Psoas muscle (tissue), 8 donors: ENCODE results near the gene PLXDC2. TPM values are rescaled to one million over a fixed set of nuclear protein-coding genes. Genes with fewer than 3 reads are reported as not detected.

Source experiments
- ATAC-seq, 4 donors: fragments of 200-7000 bp; cut with Tn5 transposase; one replicate each; pipeline ENCODE4 v1.9.1; 2020; ENCODE audit warnings: moderate library complexity in 3 of 4, mild to moderate bottlenecking in 2 of 4
- DNase-seq, 2 donors: peaks; one replicate each; pipeline ENCODE4 v3.0.0-alpha.2; 2020
- H3K27ac ChIP-seq: fragments of 200-600 bp; one replicate; pipeline ENCODE4 v1.8.0; 2022
- H3K27me3 ChIP-seq, 3 donors: fragments of 200-600 bp in 1 of 3; one replicate each; pipeline versions ENCODE4 v1.6.1 to v1.8.0; 2013 to 2022; ENCODE audit warnings: low read length in 2 of 3, mild to moderate bottlenecking in 2 of 3, moderate library complexity in 1 of 3; ENCODE audit not compliant: insufficient read depth in 3 of 3
- H3K36me3 ChIP-seq, 2 donors: fragments of 200-600 bp in 1 of 2; one replicate each; pipeline versions ENCODE4 v1.6.1 to v1.8.0; 2013 to 2022; ENCODE audit warnings: low read depth in 1 of 2, mild to moderate bottlenecking in 1 of 2, moderate library complexity in 1 of 2; ENCODE audit not compliant: insufficient read depth in 1 of 2
- H3K4me1 ChIP-seq: fragments of 200-600 bp; one replicate; pipeline ENCODE4 v1.8.0; 2022
- H3K4me3 ChIP-seq: fragments of 200-600 bp; one replicate; pipeline ENCODE4 v1.8.0; 2022; ENCODE audit warnings: mild to moderate bottlenecking
- H3K9me3 ChIP-seq: fragments of 200-600 bp; one replicate; pipeline ENCODE4 v1.8.0; 2022
- CTCF ChIP-seq: fragments of 200-600 bp; IDR thresholded peaks from one replicate; pipeline ENCODE4 v1.8.0; 2022; ENCODE audit warnings: antibody characterized with exemption
- WGBS, 3 donors: extraction: QIAGEN DNeasy Blood & Tissue Kit; methylation state at CpG; one replicate each; pipeline versions ENCODE4 v1.1.6 to v1.1.7; 2013; 5-methylcytosine and 5-hydroxymethylcytosine counted together
- intact Hi-C, 2 donors: fragments of 100-400 bp; cut with DNase I; formaldehyde crosslinking; loops; one replicate each; pipeline versions ENCODE4 v1.11.0 to v1.14.2; 2022
- polyA plus RNA-seq, 3 donors: library from polyadenylated mRNA; stranded (reverse); fragments of 200-250 nt; gene quantifications; one replicate each; pipeline ENCODE4 v1.2.3, GENCODE V29; 2013
- total RNA-seq, 4 donors: library from RNA; stranded (reverse); fragmentation: NEBNext Ultra II Directional in 2 of 4; extraction: Animal tissue kit (Norgen Biotek cat#: 25700) in 2 of 4; gene quantifications; one replicate each; pipeline versions ENCODE4 v1.2.1 to v1.2.4, GENCODE V29; 2021 to 2023
- donor health status: healthy with polysubstance abuse.
- donor health status: DM: no; HTN: no; CAD: no; lungs with moderate emphysema.
- donor health status: Bipolar disorder and iron deficiency.
- donor health status: healthy.
- donor health status: DM: yes; HTN: yes; CAD: no.
- donor health status: DM: no; HTN: no; CAD: no.
- donor health status: DM: no; HTN: no; CAD: no.
- donor health status: DM: yes; HTN: yes; CAD: no.

The PLXDC2 gene
- total and polyA plus RNA-seq, 7 donors = 2.3 to 21.4 (median 9.2) TPM

GRCh38 chr10:20144268-20144667 is 328.0 kb downstream of the PLXDC2 start:
- no peaks in the 10 kb centered on the region for H3K27me3 ChIP-seq
- H3K9me3 ChIP-seq = no peaks in the 10 kb centered on the region
- H3K4me3 ChIP-seq = no peak overlapping the region
- 54 to 85% (median 64%) methylated on average over 1 of the region's 1 CpG for WGBS, 3 donors
- no peaks in the 10 kb centered on the region for H3K36me3 ChIP-seq
- no peaks in the 10 kb centered on the region for H3K4me1 ChIP-seq
- no peak overlapping the region for H3K27ac ChIP-seq
- no peak for DNase-seq
- peak in 3 of 4 donors; percentile 30 to 66 (median 30) for ATAC-seq
- no peak for TF ChIP-seq CTCF
- intact Hi-C loops = no loop called here

GRCh38 chr10:20146004-20146403 is 329.8 kb downstream of the PLXDC2 start:
- Histone ChIP-seq H3K27me3 (no peaks in the 10 kb centered on the region), H3K9me3 (no peaks in the 10 kb centered on the region), H3K4me1 (no peaks in the 10 kb centered on the region), H3K27ac (no peak overlapping the region), H3K36me3 (no peaks in the 10 kb centered on the region), H3K4me3 (no peak overlapping the region)
- DNase-seq (no peak), ATAC-seq (no peak)
- no peak for TF ChIP-seq CTCF
- 94 to 99% (median 95%) methylated on average over 2 of the region's 2 CpGs for WGBS, 3 donors
- intact Hi-C loops = no loop called here

GRCh38 chr10:20147684-20148083 is 331.5 kb downstream of the PLXDC2 start:
- DNase-seq (no peak), ATAC-seq (no peak)
- no peaks in the 10 kb centered on the region for H3K4me1 ChIP-seq
- no peaks in the 10 kb centered on the region for H3K27me3 ChIP-seq
- 77 to 92% (median 82%) methylated on average over 2 of the region's 2 CpGs for WGBS, 3 donors
- intact Hi-C loops = no loop called here
- H3K27ac ChIP-seq = no peak overlapping the region
- TF ChIP-seq CTCF = no peak
- no peaks in the 10 kb centered on the region for H3K9me3 ChIP-seq
- no peaks in the 10 kb centered on the region for H3K36me3 ChIP-seq
- H3K4me3 ChIP-seq = no peak overlapping the region

- no peak for DNase-seq
- H3K36me3 ChIP-seq = no peaks in the 10 kb centered on the region
- no peaks in the 10 kb centered on the region for H3K9me3 ChIP-seq
- WGBS, 3 donors = 95 to 99% (median 95%) methylated on average over 2 of the region's 2 CpGs
- H3K4me1 ChIP-seq = no peaks in the 10 kb centered on the region
- no peak for TF ChIP-seq CTCF
- H3K27me3 ChIP-seq = no peaks in the 10 kb centered on the region
- intact Hi-C loops = no loop called here
- ATAC-seq = no peak
- no peak overlapping the region for H3K27ac ChIP-seq
- no peak overlapping the region for H3K4me3 ChIP-seq
Observed at GRCh38 chr10:20156511-20156910, 340.3 kb downstream of the PLXDC2 start.

- no peaks in the 10 kb centered on the region for H3K9me3 ChIP-seq
- intact Hi-C loops = no loop called here
- 95 to 100% (median 100%) methylated on average over 1 of the region's 1 CpG for WGBS, 3 donors
Observed at GRCh38 chr10:20157314-20157713, 341.1 kb downstream of the PLXDC2 start.

More at GRCh38 chr10:20157314-20157713, 341.1 kb downstream of the PLXDC2 start:
- H3K27me3 ChIP-seq = no peaks in the 10 kb centered on the region
- H3K4me3 ChIP-seq = no peak overlapping the region
- no peaks in the 10 kb centered on the region for H3K36me3 ChIP-seq
- TF ChIP-seq CTCF = no peak
- H3K27ac ChIP-seq = no peak overlapping the region
- no peaks in the 10 kb centered on the region for H3K4me1 ChIP-seq
- ATAC-seq (no peak), DNase-seq (no peak)
